Body of pancreas (tissue), 4 donors: Measurements from ENCODE around the gene CYP26C1.

Source experiments
- POLR2A ChIP-seq, 3 donors: fragments of 450-650 bp; IDR thresholded peaks; one replicate each; pipeline ENCODE4 v1.6.1; 2016; ENCODE audit warnings: antibody characterized with exemption in 3 of 3, mild to moderate bottlenecking in 2 of 3
- TF ChIP-seq, protein P1 (sequence below), 7 experiments: fragments of 450-650 bp in 4 of 7; fragments of 200-600 bp in 3 of 7; sonication (generic) in 3 of 7; IDR thresholded peaks; one replicate each; pipeline ENCODE4 v1.5.1; 2016 to 2019; ENCODE audit warnings: antibody characterized with exemption in 7 of 7

DNA sequence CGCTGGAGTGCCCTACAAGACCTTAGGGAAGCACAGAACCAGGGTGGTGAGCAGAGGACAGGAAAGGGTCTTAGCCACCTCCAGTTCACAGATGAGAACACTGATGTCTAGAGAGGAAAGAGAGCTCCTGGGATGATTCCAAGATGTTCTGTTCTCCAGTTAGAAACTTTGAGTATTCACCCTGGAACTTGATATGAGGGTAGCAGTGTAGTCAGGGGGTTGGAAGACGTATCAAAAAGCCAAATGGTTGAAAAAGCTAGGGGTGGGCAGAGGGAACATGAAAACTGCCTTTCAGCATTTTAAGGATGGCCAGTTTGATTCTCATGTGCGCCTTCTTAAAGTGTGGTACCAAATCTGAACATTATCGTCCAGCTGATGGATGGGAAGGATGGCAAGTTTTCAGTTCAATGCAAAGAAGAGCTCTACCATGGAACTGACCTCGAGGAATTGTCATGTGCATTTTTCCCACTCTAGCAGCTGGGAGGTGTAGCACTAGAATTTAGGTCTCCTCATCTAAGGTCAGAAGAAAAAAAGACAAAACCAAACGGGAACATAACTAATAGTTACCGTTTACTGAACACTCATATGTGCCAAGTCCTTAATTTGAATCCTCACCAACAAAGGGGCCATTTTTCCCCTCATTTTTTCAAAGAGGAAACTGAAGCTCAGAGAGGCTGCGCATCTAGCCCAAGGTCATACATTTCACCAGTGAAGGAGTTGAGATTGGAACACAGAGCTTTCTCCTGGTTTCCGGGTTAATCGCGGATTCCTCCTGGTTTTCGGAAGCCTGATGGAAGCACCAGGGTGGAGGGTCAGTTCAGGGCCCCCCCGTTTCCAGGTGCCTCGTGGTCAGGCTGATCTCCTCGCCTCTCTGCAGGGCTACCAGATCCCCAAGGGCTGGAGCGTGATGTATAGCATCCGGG is 7.1 kb downstream of the CYP26C1 start:
- TF ChIP-seq POLR2A (IDR thresholded peaks at IDR 0.05) = no peak
- TF ChIP-seq, protein P1, sequence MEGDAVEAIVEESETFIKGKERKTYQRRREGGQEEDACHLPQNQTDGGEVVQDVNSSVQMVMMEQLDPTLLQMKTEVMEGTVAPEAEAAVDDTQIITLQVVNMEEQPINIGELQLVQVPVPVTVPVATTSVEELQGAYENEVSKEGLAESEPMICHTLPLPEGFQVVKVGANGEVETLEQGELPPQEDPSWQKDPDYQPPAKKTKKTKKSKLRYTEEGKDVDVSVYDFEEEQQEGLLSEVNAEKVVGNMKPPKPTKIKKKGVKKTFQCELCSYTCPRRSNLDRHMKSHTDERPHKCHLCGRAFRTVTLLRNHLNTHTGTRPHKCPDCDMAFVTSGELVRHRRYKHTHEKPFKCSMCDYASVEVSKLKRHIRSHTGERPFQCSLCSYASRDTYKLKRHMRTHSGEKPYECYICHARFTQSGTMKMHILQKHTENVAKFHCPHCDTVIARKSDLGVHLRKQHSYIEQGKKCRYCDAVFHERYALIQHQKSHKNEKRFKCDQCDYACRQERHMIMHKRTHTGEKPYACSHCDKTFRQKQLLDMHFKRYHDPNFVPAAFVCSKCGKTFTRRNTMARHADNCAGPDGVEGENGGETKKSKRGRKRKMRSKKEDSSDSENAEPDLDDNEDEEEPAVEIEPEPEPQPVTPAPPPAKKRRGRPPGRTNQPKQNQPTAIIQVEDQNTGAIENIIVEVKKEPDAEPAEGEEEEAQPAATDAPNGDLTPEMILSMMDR (IDR thresholded peaks at IDR 0.05) = no peak
